K562 (cell line): Measurements from ENCODE around the gene ZNF689.
A peak's percentile ranks its signal among the peaks of the same experiment; 100 is the strongest.

Experiments used
- AFF4 ChIP-seq: sonication (generic); formaldehyde crosslinking; IDR thresholded peaks from 2 replicates; pipeline ENCODE4 v1.8.0; 2023; ENCODE audit warnings: mild to moderate bottlenecking, missing genetic modification reagents
- CBFB ChIP-seq: sonication (generic); formaldehyde crosslinking; IDR thresholded peaks from 2 replicates; pipeline ENCODE4 v1.4.0; 2020; ENCODE audit warnings: mild to moderate bottlenecking, missing genetic modification reagents
- CTCF ChIP-seq, 3 experiments: IDR thresholded peaks in 2 of 3; conservative IDR thresholded peaks in 1 of 3; 2 replicates each; pipeline ENCODE4 v1.5.1; 2011 to 2012; ENCODE audit warnings: low read length in 3 of 3, mild to moderate bottlenecking in 3 of 3, control low read depth in 2 of 3, improper control_type of control experiment in 1 of 3, inconsistent platforms in 1 of 3, low read depth in 1 of 3, mixed read lengths in 1 of 3, moderate library complexity in 1 of 3; ENCODE audit not compliant: insufficient read depth in 2 of 3
- GABPA ChIP-seq: fragments of 200-800 bp; sonication (Bioruptor generic); conservative IDR thresholded peaks from 2 replicates; pipeline ENCODE4 v1.6.1; 2016; ENCODE audit warnings: low read depth, missing genetic modification characterization, missing compliant biosample characterization
- GABPB1 ChIP-seq: sonication (generic); formaldehyde crosslinking; IDR thresholded peaks from 2 replicates; pipeline ENCODE4 v1.8.0; 2022; ENCODE audit warnings: mild to moderate bottlenecking, missing genetic modification reagents
- KDM1A ChIP-seq, 2 experiments: fragments of 450-650 bp; IDR thresholded peaks; 2 replicates each; pipeline ENCODE4 v1.6.1; 2016; ENCODE audit warnings: mild to moderate bottlenecking in 2 of 2
- KDM2B ChIP-seq: fragments of 250-450 bp; sonication (Bioruptor Pico); IDR thresholded peaks from 2 replicates; pipeline ENCODE4 v1.8.0; 2021; ENCODE audit warnings: mild to moderate bottlenecking, moderate library complexity
- TBP ChIP-seq: optimal IDR thresholded peaks from 2 replicates; pipeline ENCODE3; 2011; ENCODE audit warnings: low read depth, low read length, improper control_type of control experiment
- ZBTB11 ChIP-seq, 3 experiments: fragments of 200-800 bp in 1 of 3; fragments of 250-450 bp in 1 of 3; fragments of 450-650 bp in 1 of 3; sonication (Bioruptor Pico) in 1 of 3; sonication (Bioruptor generic) in 1 of 3; formaldehyde crosslinking in 1 of 3; IDR thresholded peaks; 2 replicates each; pipeline versions ENCODE4 v1.6.1 to v1.8.0; 2016 to 2022; ENCODE audit warnings: mild to moderate bottlenecking in 2 of 3, missing genetic modification characterization in 2 of 3, missing compliant biosample characterization in 1 of 3, moderate library complexity in 1 of 3
- ZFP91 ChIP-seq: sonication (generic); formaldehyde crosslinking; IDR thresholded peaks from 2 replicates; pipeline ENCODE4 v1.8.0; 2022; ENCODE audit warnings: mild to moderate bottlenecking, missing genetic modification reagents
- ZNF184 ChIP-seq: sonication (generic); formaldehyde crosslinking; IDR thresholded peaks from 2 replicates; pipeline ENCODE4 v1.5.0; 2020; ENCODE audit warnings: missing genetic modification reagents
- ZNF232 ChIP-seq: sonication (generic); formaldehyde crosslinking; IDR thresholded peaks from 2 replicates; pipeline ENCODE4 v1.8.0; 2022; ENCODE audit warnings: mild to moderate bottlenecking, missing genetic modification reagents
- ZNF274 ChIP-seq: IDR thresholded peaks from 2 replicates; pipeline ENCODE4 v1.6.1; 2011; ENCODE audit warnings: low read depth, mild to moderate bottlenecking, low read length, moderate library complexity, borderline replicate concordance
- ZNF277 ChIP-seq: fragments of 250-450 bp; sonication (Bioruptor Pico); IDR thresholded peaks from 2 replicates; pipeline ENCODE4 v1.8.0; 2022; ENCODE audit warnings: inconsistent platforms, mild to moderate bottlenecking, moderate library complexity, borderline replicate concordance

GRCh38 chr16:30628628-30629540 is 18.7 kb upstream of the ZNF689 start:
- TF ChIP-seq CTCF (IDR thresholded peaks at IDR 0.05 in 2 of 3, conservative IDR thresholded peaks at IDR 0.05 in 1 of 3; ENCODE audit: insufficient read depth in 2 of 3, low read depth in 1 of 3, low read length in 3 of 3) (peak; percentile 86 to 95 (median 91)), KDM2B (CRISPR knock-in tag) (no peak), TBP (peak; percentile 39), ZBTB11 (CRISPR knock-in tag; IDR thresholded peaks at IDR 0.05) (no peak), ZNF277 (CRISPR knock-in tag) (no peak), GABPA (tag) (peak; percentile 68), ZNF184 (CRISPR knock-in tag) (no peak), KDM1A (IDR thresholded peaks at IDR 0.05) (peak in 1 of 2 experiments; percentile 54; a peak in 1 of 4 replicates), CBFB (CRISPR knock-in tag) (no peak), AFF4 (CRISPR knock-in tag) (no peak), ZFP91 (no peak), ZNF274 (no peak), ZNF232 (CRISPR knock-in tag) (no peak), GABPB1 (no peak; the same call in 1 of the 2 replicates)
